ENCODE results near the gene GALNT18.

The GALNT18 gene

DNA sequence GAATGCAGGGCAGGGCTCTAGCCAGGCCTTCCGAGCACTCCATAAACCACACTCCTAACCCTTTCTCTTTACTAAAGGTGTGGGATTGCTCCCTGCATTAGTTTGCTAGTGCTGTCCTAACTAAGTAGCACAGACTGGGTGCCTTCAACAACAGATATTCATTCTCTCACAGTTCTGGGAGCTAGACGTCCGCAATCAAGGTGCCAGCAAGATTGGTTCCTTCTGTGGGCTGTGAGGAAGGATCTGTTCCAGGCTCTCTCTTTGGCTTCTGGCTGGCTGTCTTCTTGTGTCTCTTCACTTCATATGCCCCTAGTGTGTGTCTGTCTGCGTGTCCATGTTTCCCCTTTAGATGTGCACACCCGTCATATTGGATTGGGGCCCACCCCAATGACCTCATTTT is 59.8 kb downstream of the GALNT18 start:
- ChIA-PET CTCF (no interaction called here), POLR2A (no interaction called here)
- Histone ChIP-seq H3K9me3 (ENCODE audit: control extremely low read depth in 1 of 5, control insufficient read depth in 4 of 5, insufficient read depth in 2 of 5, low read depth in 1 of 5, low read length in 4 of 5) (no peaks in the 10 kb centered on the region), H3K27me3 (replicated peaks in 2 of 5; ENCODE audit: control insufficient read depth in 4 of 5, insufficient read depth in 5 of 5, low read length in 4 of 5) (peaks cover 0 to 11% (median 3%) of the 10 kb centered on the region in 5 experiments), H3K36me3 (ENCODE audit: control insufficient read depth in 4 of 4, insufficient read depth in 4 of 4, low read length in 3 of 4) (no peaks in the 10 kb centered on the region), H3K27ac (ENCODE audit: insufficient read depth in 1 of 2, low read depth in 1 of 2, low read length in 2 of 2, poor library complexity in 1 of 2, severe bottlenecking in 2 of 2) (no peak overlapping the region), H3K4me1 (ENCODE audit: control extremely low read depth in 1 of 4, control insufficient read depth in 4 of 4, insufficient read depth in 4 of 4, low read length in 3 of 4) (peaks cover 5 to 28% (median 16%) of the 10 kb centered on the region in 4 experiments), H3K4me3 (ENCODE audit: control insufficient read depth in 1 of 7, extremely low read depth in 1 of 7, insufficient read depth in 4 of 7, low read depth in 2 of 7, low read length in 6 of 7) (no peak overlapping the region)
- DNase-seq, result no peak
- WGBS (ENCODE audit: insufficient coverage), result 96% methylated on average over 3 of the region's 5 CpGs

DNA sequence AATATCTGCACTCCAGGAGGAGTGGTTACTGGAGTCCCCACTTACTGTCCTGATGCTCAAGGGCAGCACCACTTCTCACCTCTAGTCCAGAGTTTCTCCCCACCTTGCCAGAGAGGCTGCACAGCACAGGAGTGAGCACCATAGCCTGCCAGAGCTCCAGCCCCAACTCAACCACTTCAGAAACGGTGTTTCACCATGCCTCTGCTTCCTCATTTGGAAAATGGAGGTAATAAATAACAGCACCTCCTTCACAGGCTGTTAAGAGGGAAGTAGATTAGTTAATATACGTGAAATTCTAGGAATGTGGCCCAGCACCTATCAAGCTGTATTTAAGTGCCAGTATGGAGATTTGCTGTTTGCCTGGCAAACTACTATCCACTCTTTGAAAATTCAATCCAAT is 63.0 kb downstream of the GALNT18 start:
- WGBS (ENCODE audit: insufficient coverage), result no CpG with 5 or more reads among the region's 2 CpGs
- Histone ChIP-seq H3K4me3 (ENCODE audit: control insufficient read depth in 1 of 7, extremely low read depth in 1 of 7, insufficient read depth in 4 of 7, low read depth in 2 of 7, low read length in 6 of 7) (no peak overlapping the region), H3K27ac (ENCODE audit: insufficient read depth in 1 of 2, low read depth in 1 of 2, low read length in 2 of 2, poor library complexity in 1 of 2, severe bottlenecking in 2 of 2) (no peak overlapping the region), H3K4me1 (ENCODE audit: control extremely low read depth in 1 of 4, control insufficient read depth in 4 of 4, insufficient read depth in 4 of 4, low read length in 3 of 4) (peaks cover 0 to 7% (median 2%) of the 10 kb centered on the region in 4 experiments), H3K9me3 (ENCODE audit: control extremely low read depth in 1 of 5, control insufficient read depth in 4 of 5, insufficient read depth in 2 of 5, low read depth in 1 of 5, low read length in 4 of 5) (no peaks in the 10 kb centered on the region), H3K36me3 (ENCODE audit: control insufficient read depth in 4 of 4, insufficient read depth in 4 of 4, low read length in 3 of 4) (no peaks in the 10 kb centered on the region), H3K27me3 (replicated peaks in 2 of 5; ENCODE audit: control insufficient read depth in 4 of 5, insufficient read depth in 5 of 5, low read length in 4 of 5) (peaks cover 0 to 11% (median 5%) of the 10 kb centered on the region in 5 experiments)
- peak in 2 of 3 donors; percentile 29 to 48 for DNase-seq
- CTCF ChIA-PET, result no interaction called here
- POLR2A ChIA-PET, result interaction anchor here (0.5 kb wide), 1 partner anchor 30 kb away, joined by 3 read pairs; no protein-coding TSS in a partner anchor

DNA sequence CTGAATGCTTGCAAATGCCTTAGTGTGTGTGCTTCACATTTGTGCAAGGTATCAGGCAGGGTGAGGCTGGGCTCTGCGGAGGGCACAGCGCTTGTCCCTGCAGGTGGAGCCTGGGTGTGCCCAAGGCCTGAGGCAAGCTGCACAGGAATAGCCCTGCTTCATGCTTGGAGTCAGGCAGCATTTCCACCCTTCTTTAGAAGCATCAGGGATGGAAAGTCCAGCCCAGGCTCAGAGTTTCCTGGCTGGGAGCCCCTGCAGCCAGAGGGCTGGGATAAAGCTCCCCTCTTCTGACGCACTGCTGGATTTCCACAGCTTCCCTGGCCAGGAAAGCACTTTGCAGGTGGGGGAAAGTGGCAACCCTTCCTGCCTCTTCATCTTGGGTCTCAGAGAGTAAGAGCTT is 63.4 kb downstream of the GALNT18 start:
- 100% methylated on average over 3 of the region's 3 CpGs for WGBS (ENCODE audit: insufficient coverage)
- Histone ChIP-seq H3K27ac (ENCODE audit: insufficient read depth in 1 of 2, low read depth in 1 of 2, low read length in 2 of 2, poor library complexity in 1 of 2, severe bottlenecking in 2 of 2) (no peak overlapping the region), H3K27me3 (replicated peaks in 2 of 5; ENCODE audit: control insufficient read depth in 4 of 5, insufficient read depth in 5 of 5, low read length in 4 of 5) (peaks cover 0 to 11% (median 5%) of the 10 kb centered on the region in 5 experiments), H3K4me3 (ENCODE audit: control insufficient read depth in 1 of 7, extremely low read depth in 1 of 7, insufficient read depth in 4 of 7, low read depth in 2 of 7, low read length in 6 of 7) (no peak overlapping the region), H3K9me3 (ENCODE audit: control extremely low read depth in 1 of 5, control insufficient read depth in 4 of 5, insufficient read depth in 2 of 5, low read depth in 1 of 5, low read length in 4 of 5) (no peaks in the 10 kb centered on the region), H3K36me3 (ENCODE audit: control insufficient read depth in 4 of 4, insufficient read depth in 4 of 4, low read length in 3 of 4) (no peaks in the 10 kb centered on the region), H3K4me1 (ENCODE audit: control extremely low read depth in 1 of 4, control insufficient read depth in 4 of 4, insufficient read depth in 4 of 4, low read length in 3 of 4) (peaks cover 0 to 6% (median 2%) of the 10 kb centered on the region in 4 experiments)
- CTCF ChIA-PET, result interaction anchor here (0.9 kb wide), 1 partner anchor 71 kb away, joined by 3 read pairs; no protein-coding TSS in a partner anchor
- POLR2A ChIA-PET, result no interaction called here
- no peak for DNase-seq

DNA sequence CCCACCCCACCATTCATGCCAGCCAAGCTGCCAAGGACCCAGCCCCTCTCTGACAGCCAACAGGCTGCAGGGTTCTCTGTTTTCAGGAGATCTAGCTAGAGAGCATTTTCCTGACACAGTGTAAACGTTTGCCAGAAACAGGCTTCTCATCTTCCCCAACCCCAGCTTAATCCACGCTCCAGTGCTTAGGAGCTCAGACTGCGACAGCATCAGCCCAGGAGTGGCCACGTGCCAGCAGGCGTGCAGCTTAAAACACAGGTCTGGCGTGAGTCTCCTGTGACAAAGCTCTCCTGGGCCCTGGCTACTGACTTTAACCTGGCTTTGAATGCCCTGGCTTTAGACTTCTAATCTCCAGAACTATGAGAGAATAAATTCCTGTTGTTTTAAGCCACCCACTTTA is 66.6 kb downstream of the GALNT18 start:
- CTCF ChIA-PET, result no interaction called here
- Histone ChIP-seq H3K9me3 (ENCODE audit: control extremely low read depth in 1 of 5, control insufficient read depth in 4 of 5, insufficient read depth in 2 of 5, low read depth in 1 of 5, low read length in 4 of 5) (no peaks in the 10 kb centered on the region), H3K36me3 (ENCODE audit: control insufficient read depth in 4 of 4, insufficient read depth in 4 of 4, low read length in 3 of 4) (no peaks in the 10 kb centered on the region), H3K4me3 (ENCODE audit: control insufficient read depth in 1 of 7, extremely low read depth in 1 of 7, insufficient read depth in 4 of 7, low read depth in 2 of 7, low read length in 6 of 7) (no peak overlapping the region), H3K27me3 (replicated peaks in 2 of 5; ENCODE audit: control insufficient read depth in 4 of 5, insufficient read depth in 5 of 5, low read length in 4 of 5) (peaks cover 0 to 10% (median 2%) of the 10 kb centered on the region in 5 experiments), H3K4me1 (ENCODE audit: control extremely low read depth in 1 of 4, control insufficient read depth in 4 of 4, insufficient read depth in 4 of 4, low read length in 3 of 4) (peaks cover 0 to 5% (median 2%) of the 10 kb centered on the region in 4 experiments), H3K27ac (ENCODE audit: insufficient read depth in 1 of 2, low read depth in 1 of 2, low read length in 2 of 2, poor library complexity in 1 of 2, severe bottlenecking in 2 of 2) (no peak overlapping the region)
- WGBS (ENCODE audit: insufficient coverage), result 93% methylated on average over 6 of the region's 6 CpGs
- POLR2A ChIA-PET, result no interaction called here
- DNase-seq, result no peak

DNA sequence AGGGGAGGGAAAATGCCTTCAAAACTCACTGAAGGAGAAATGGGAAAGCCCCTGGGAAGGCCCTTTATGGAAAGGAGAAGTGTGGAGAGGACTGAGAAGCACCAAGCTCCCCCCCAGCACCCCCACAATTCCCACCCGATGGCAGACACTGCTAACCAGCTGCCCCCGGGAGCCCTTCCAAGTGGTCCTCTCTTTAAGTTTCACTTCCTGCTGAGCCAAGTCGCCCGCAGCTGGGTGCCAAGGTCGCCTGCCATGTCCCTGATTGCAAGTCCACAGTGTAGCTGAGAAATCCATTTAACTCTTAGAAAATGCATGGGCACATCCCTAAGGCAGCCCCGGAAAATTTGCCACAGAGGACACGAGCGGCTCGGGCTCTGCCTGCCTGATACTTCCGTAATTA is 68.2 kb downstream of the GALNT18 start:
- WGBS (ENCODE audit: insufficient coverage), result 98% methylated on average over 9 of the region's 10 CpGs

DNA sequence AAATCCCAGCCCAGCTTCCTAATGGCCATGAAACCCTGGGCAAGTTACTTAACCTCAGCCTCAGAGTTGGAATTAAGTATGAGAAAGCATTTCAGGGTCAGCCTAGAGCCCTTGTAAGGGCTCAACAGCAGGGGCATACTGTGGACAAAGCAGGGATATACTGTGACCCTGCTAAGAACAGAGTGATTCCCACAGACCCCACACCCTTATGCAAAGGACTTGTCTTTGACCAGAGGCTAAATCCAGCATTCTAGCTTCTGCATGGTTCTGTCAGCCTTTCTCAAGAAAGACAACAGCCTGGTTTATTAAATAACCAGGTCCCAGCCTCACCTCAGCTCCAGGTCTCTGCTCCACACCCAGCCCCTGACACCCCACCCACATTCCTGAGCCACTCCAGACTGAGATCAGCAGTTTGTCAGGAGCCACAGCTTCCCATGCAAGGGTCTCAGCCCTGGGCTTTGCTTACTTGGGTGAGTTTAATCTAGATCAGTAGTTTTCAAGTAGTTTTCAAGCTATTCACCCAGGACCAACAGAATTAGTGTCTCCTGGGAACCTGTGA is 69.2 kb downstream of the GALNT18 start:
- Histone ChIP-seq H3K27me3 (replicated peaks in 2 of 5; ENCODE audit: control insufficient read depth in 4 of 5, insufficient read depth in 5 of 5, low read length in 4 of 5) (peaks cover 0 to 10% (median 0%) of the 10 kb centered on the region in 5 experiments), H3K27ac (ENCODE audit: insufficient read depth in 1 of 2, low read depth in 1 of 2, low read length in 2 of 2, poor library complexity in 1 of 2, severe bottlenecking in 2 of 2) (no peak overlapping the region), H3K36me3 (ENCODE audit: control insufficient read depth in 4 of 4, insufficient read depth in 4 of 4, low read length in 3 of 4) (no peaks in the 10 kb centered on the region), H3K9me3 (ENCODE audit: control extremely low read depth in 1 of 5, control insufficient read depth in 4 of 5, insufficient read depth in 2 of 5, low read depth in 1 of 5, low read length in 4 of 5) (no peaks in the 10 kb centered on the region), H3K4me1 (ENCODE audit: control extremely low read depth in 1 of 4, control insufficient read depth in 4 of 4, insufficient read depth in 4 of 4, low read length in 3 of 4) (no peaks in the 10 kb centered on the region), H3K4me3 (ENCODE audit: control insufficient read depth in 1 of 7, extremely low read depth in 1 of 7, insufficient read depth in 4 of 7, low read depth in 2 of 7, low read length in 6 of 7) (no peak overlapping the region)
- ChIA-PET CTCF (no interaction called here), POLR2A (no interaction called here)
- no peak for DNase-seq

More for the DNA sequence above, 68.2 kb downstream of the GALNT18 start:
- DNase-seq, result no peak
- Histone ChIP-seq H3K4me1 (ENCODE audit: control extremely low read depth in 1 of 4, control insufficient read depth in 4 of 4, insufficient read depth in 4 of 4, low read length in 3 of 4) (peaks cover 0 to 3% (median 0%) of the 10 kb centered on the region in 4 experiments), H3K9me3 (ENCODE audit: control extremely low read depth in 1 of 5, control insufficient read depth in 4 of 5, insufficient read depth in 2 of 5, low read depth in 1 of 5, low read length in 4 of 5) (no peaks in the 10 kb centered on the region), H3K36me3 (ENCODE audit: control insufficient read depth in 4 of 4, insufficient read depth in 4 of 4, low read length in 3 of 4) (no peaks in the 10 kb centered on the region), H3K4me3 (ENCODE audit: control insufficient read depth in 1 of 7, extremely low read depth in 1 of 7, insufficient read depth in 4 of 7, low read depth in 2 of 7, low read length in 6 of 7) (no peak overlapping the region), H3K27me3 (replicated peaks in 2 of 5; ENCODE audit: control insufficient read depth in 4 of 5, insufficient read depth in 5 of 5, low read length in 4 of 5) (peaks cover 0 to 10% (median 2%) of the 10 kb centered on the region in 5 experiments), H3K27ac (ENCODE audit: insufficient read depth in 1 of 2, low read depth in 1 of 2, low read length in 2 of 2, poor library complexity in 1 of 2, severe bottlenecking in 2 of 2) (no peak overlapping the region)
- ChIA-PET CTCF (no interaction called here), POLR2A (no interaction called here)

DNA sequence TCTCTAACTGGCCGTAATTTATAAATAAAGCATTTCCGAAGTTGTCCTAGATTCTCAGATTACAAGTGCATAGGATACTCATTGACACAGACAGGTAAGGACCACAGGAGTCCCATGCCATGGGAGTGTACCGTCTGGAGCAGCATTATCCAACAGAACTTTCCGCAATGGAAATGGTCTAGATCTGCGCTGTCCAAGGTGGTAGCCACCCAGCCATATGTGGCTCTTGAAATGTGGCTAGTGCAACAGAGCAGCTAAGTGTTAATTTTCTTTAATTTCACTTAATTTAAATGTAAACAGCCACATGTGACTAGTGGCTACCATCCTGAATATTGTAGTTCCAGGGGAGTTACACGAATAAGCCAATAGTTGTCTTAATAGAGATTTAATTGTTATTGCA is 71.3 kb downstream of the GALNT18 start:
- no peaks in the 10 kb centered on the region for H3K4me1 ChIP-seq (ENCODE audit: control extremely low read depth in 1 of 4, control insufficient read depth in 4 of 4, insufficient read depth in 4 of 4, low read length in 3 of 4)
- WGBS (ENCODE audit: insufficient coverage), result 100% methylated on average over 3 of the region's 6 CpGs
- ChIA-PET POLR2A (no interaction called here), CTCF (no interaction called here)
- DNase-seq, result no peak
- H3K36me3 ChIP-seq (ENCODE audit: control insufficient read depth in 4 of 4, insufficient read depth in 4 of 4, low read length in 3 of 4), result no peaks in the 10 kb centered on the region
- no peak overlapping the region for H3K27ac ChIP-seq (ENCODE audit: insufficient read depth in 1 of 2, low read depth in 1 of 2, low read length in 2 of 2, poor library complexity in 1 of 2, severe bottlenecking in 2 of 2)
- H3K27me3 ChIP-seq (replicated peaks in 2 of 5; ENCODE audit: control insufficient read depth in 4 of 5, insufficient read depth in 5 of 5, low read length in 4 of 5), result peaks cover 0 to 10% (median 0%) of the 10 kb centered on the region in 5 experiments
- no peak overlapping the region for H3K4me3 ChIP-seq (ENCODE audit: control insufficient read depth in 1 of 7, extremely low read depth in 1 of 7, insufficient read depth in 4 of 7, low read depth in 2 of 7, low read length in 6 of 7)
- no peaks in the 10 kb centered on the region for H3K9me3 ChIP-seq (ENCODE audit: control extremely low read depth in 1 of 5, control insufficient read depth in 4 of 5, insufficient read depth in 2 of 5, low read depth in 1 of 5, low read length in 4 of 5)

Data from common myeloid progenitor, CD34-positive (primary cell).